ENCODE data around the gene OR2AT4. TPM values are rescaled to one million over a fixed set of nuclear protein-coding genes. Genes with fewer than 3 reads are reported as not detected.
"Not testable (repeated sequence)": the region's sequence is repeated elsewhere in the genome, so short reads cannot be mapped to it uniquely, and the experiment has no call there.

The OR2AT4 gene
- total RNA-seq, 2 donors from 2014 or later: 0.11 TPM; not detected in 1

GRCh38 chr11:75097173-75097557 is 489 bp upstream of the OR2AT4 start:
- H3K36me3 ChIP-seq: no peaks in the 10 kb centered on the region
- TF ChIP-seq POLR2AphosphoS5 (IDR thresholded peaks at IDR 0.05): no peak
- TF ChIP-seq POLR2A (IDR thresholded peaks at IDR 0.05): no peak
- TF ChIP-seq CTCF (IDR thresholded peaks at IDR 0.05): no peak
- no peaks in the 10 kb centered on the region for H3K4me1 ChIP-seq (replicated peaks)
- intact Hi-C loops (cut with DNase I): no loop called here
- no peaks in the 10 kb centered on the region for H3K27me3 ChIP-seq (replicated peaks; ENCODE audit: insufficient read depth)
- H3K4me3 ChIP-seq: no peak overlapping the region
- 71% methylated on average over 2 of the region's 2 CpGs for WGBS
- no peak overlapping the region for H3K27ac ChIP-seq
- no peaks in the 10 kb centered on the region for H3K9me3 ChIP-seq
- no peak for DNase-seq (ENCODE audit: low spot score)

- H3K27me3 ChIP-seq (replicated peaks; ENCODE audit: insufficient read depth); intact Hi-C loops (cut with DNase I); H3K27ac ChIP-seq; H3K4me1 ChIP-seq (replicated peaks); H3K36me3 ChIP-seq; DNase-seq (ENCODE audit: low spot score); H3K4me3 ChIP-seq; H3K9me3 ChIP-seq: not testable (repeated sequence)
These were observed 2.3 kb downstream of the OR2AT4 start for GRCh38 chr11:75094382-75094781.

GRCh38 chr11:75090671-75091177 is 6.0 kb downstream of the OR2AT4 start:
- Histone ChIP-seq H3K4me1 (replicated peaks) (no peaks in the 10 kb centered on the region), H3K27me3 (replicated peaks; ENCODE audit: insufficient read depth) (no peaks in the 10 kb centered on the region), H3K4me3 (no peak overlapping the region), H3K27ac (no peak overlapping the region), H3K9me3 (no peaks in the 10 kb centered on the region), H3K36me3 (no peaks in the 10 kb centered on the region)
- intact Hi-C loops (cut with DNase I): no loop called here
- no peak for TF ChIP-seq CTCF (IDR thresholded peaks at IDR 0.05)
- no peak for TF ChIP-seq POLR2A (IDR thresholded peaks at IDR 0.05)
- TF ChIP-seq POLR2AphosphoS5 (IDR thresholded peaks at IDR 0.05): no peak
- no peak for DNase-seq (ENCODE audit: low spot score)
- WGBS: 87% methylated on average over 4 of the region's 4 CpGs

GRCh38 chr11:75087319-75088305 is 9.1 kb downstream of the OR2AT4 start:
- intact Hi-C loops (cut with DNase I): no loop called here
- Histone ChIP-seq H3K4me3 (no peak overlapping the region), H3K27me3 (replicated peaks; ENCODE audit: insufficient read depth) (no peaks in the 10 kb centered on the region), H3K27ac (no peak overlapping the region), H3K9me3 (no peaks in the 10 kb centered on the region), H3K4me1 (replicated peaks) (no peaks in the 10 kb centered on the region), H3K36me3 (no peaks in the 10 kb centered on the region)
- no peak for TF ChIP-seq POLR2AphosphoS5 (IDR thresholded peaks at IDR 0.05)
- no peak for TF ChIP-seq POLR2A (IDR thresholded peaks at IDR 0.05)
- no peak for TF ChIP-seq CTCF (IDR thresholded peaks at IDR 0.05)
- DNase-seq (ENCODE audit: low spot score): no peak
- WGBS: 48% methylated on average over 7 of the region's 7 CpGs

GRCh38 chr11:75084883-75085282 is 11.8 kb downstream of the OR2AT4 start:
- H3K36me3 ChIP-seq: no peaks in the 10 kb centered on the region
- no peak overlapping the region for H3K4me3 ChIP-seq
- no peak for DNase-seq (ENCODE audit: low spot score)
- no peak overlapping the region for H3K27ac ChIP-seq
- no peaks in the 10 kb centered on the region for H3K27me3 ChIP-seq (replicated peaks; ENCODE audit: insufficient read depth)
- intact Hi-C loops (cut with DNase I): no loop called here
- WGBS: 85% methylated on average over 1 of the region's 1 CpG
- TF ChIP-seq CTCF (IDR thresholded peaks at IDR 0.05) (no peak), POLR2AphosphoS5 (IDR thresholded peaks at IDR 0.05) (no peak), POLR2A (IDR thresholded peaks at IDR 0.05) (no peak)
- no peaks in the 10 kb centered on the region for H3K4me1 ChIP-seq (replicated peaks)
- H3K9me3 ChIP-seq: no peaks in the 10 kb centered on the region
